ENCODE measurements around the gene RPS6KA2.

The RPS6KA2 gene

GRCh38 chr6:166400181-166400580, 226.9 kb downstream of the RPS6KA2 start:
- H3K9me3 ChIP-seq (ENCODE audit: insufficient read depth, low read length, severe bottlenecking), result peaks cover 4% of the 10 kb centered on the region
- H3K4me1 ChIP-seq (ENCODE audit: insufficient read depth, low read length), result 0 out of 2 replicates have a peak, but pooled peaks cover 3% of the 10 kb centered on the region
- H3K36me3 ChIP-seq (ENCODE audit: insufficient read depth, low read length), result no peaks in the 10 kb centered on the region
- H3K27ac ChIP-seq (ENCODE audit: low read length), result no peak overlapping the region
- DNase-seq, result no peak
- H2AFZ ChIP-seq (ENCODE audit: low read depth, low read length), result no peak overlapping the region
- H3K9ac ChIP-seq (ENCODE audit: low read depth, low read length), result no peak overlapping the region
- no peak overlapping the region for H3K4me3 ChIP-seq (ENCODE audit: low read depth in 1 of 2, low read length in 2 of 2)
- H3K27me3 ChIP-seq (ENCODE audit: insufficient read depth, low read length, poor library complexity), result no peaks in the 10 kb centered on the region
- H3K79me2 ChIP-seq (ENCODE audit: insufficient read depth, low read length), result no peaks in the 10 kb centered on the region
- ATAC-seq (ENCODE audit: insufficient read depth, low read depth), result 0 out of 3 replicates have a peak, but pooled peaks have one; percentile 5
- H4K20me1 ChIP-seq (ENCODE audit: insufficient read depth, low read length), result no peaks in the 10 kb centered on the region
- H3K4me2 ChIP-seq (ENCODE audit: insufficient read depth, low read length), result no peak overlapping the region
- no peak for TF ChIP-seq EZH2 (IDR thresholded peaks at IDR 0.05; ENCODE audit: borderline replicate concordance, low read depth, low read length, severe bottlenecking)
- no peak for TF ChIP-seq CTCF (IDR thresholded peaks at IDR 0.05; ENCODE audit: borderline replicate concordance, extremely low read depth, low read length, poor library complexity, severe bottlenecking)

- Histone ChIP-seq H3K79me2 (ENCODE audit: insufficient read depth, low read length) (no peaks in the 10 kb centered on the region), H4K20me1 (ENCODE audit: insufficient read depth, low read length) (no peaks in the 10 kb centered on the region), H3K9me3 (ENCODE audit: insufficient read depth, low read length, severe bottlenecking) (peaks cover 4% of the 10 kb centered on the region), H3K4me1 (ENCODE audit: insufficient read depth, low read length) (0 out of 2 replicates have a peak, but pooled peaks cover 3% of the 10 kb centered on the region), H3K36me3 (ENCODE audit: insufficient read depth, low read length) (no peaks in the 10 kb centered on the region), H3K4me3 (ENCODE audit: low read depth in 1 of 2, low read length in 2 of 2) (no peak overlapping the region), H3K4me2 (ENCODE audit: insufficient read depth, low read length) (no peak overlapping the region), H3K27me3 (ENCODE audit: insufficient read depth, low read length, poor library complexity) (no peaks in the 10 kb centered on the region), H3K27ac (ENCODE audit: low read length) (no peak overlapping the region), H3K9ac (ENCODE audit: low read depth, low read length) (no peak overlapping the region), H2AFZ (ENCODE audit: low read depth, low read length) (no peak overlapping the region)
- ATAC-seq (ENCODE audit: insufficient read depth, low read depth) (no peak), DNase-seq (no peak)
- TF ChIP-seq EZH2 (IDR thresholded peaks at IDR 0.05; ENCODE audit: borderline replicate concordance, low read depth, low read length, severe bottlenecking) (no peak), CTCF (IDR thresholded peaks at IDR 0.05; ENCODE audit: borderline replicate concordance, extremely low read depth, low read length, poor library complexity, severe bottlenecking) (no peak)
These were observed 228.7 kb downstream of the RPS6KA2 start for GRCh38 chr6:166398348-166398747.

GRCh38 chr6:166397849-166398248, 229.2 kb downstream of the RPS6KA2 start:
- ATAC-seq (ENCODE audit: insufficient read depth, low read depth) (no peak), DNase-seq (no peak)
- no peak overlapping the region for H3K4me2 ChIP-seq (ENCODE audit: insufficient read depth, low read length)
- H3K9me3 ChIP-seq (ENCODE audit: insufficient read depth, low read length, severe bottlenecking), result peaks cover 4% of the 10 kb centered on the region
- no peak overlapping the region for H3K27ac ChIP-seq (ENCODE audit: low read length)
- H3K79me2 ChIP-seq (ENCODE audit: insufficient read depth, low read length), result no peaks in the 10 kb centered on the region
- H4K20me1 ChIP-seq (ENCODE audit: insufficient read depth, low read length), result no peaks in the 10 kb centered on the region
- no peak overlapping the region for H3K4me3 ChIP-seq (ENCODE audit: low read depth in 1 of 2, low read length in 2 of 2)
- H3K36me3 ChIP-seq (ENCODE audit: insufficient read depth, low read length), result no peaks in the 10 kb centered on the region
- H2AFZ ChIP-seq (ENCODE audit: low read depth, low read length), result no peak overlapping the region
- H3K4me1 ChIP-seq (ENCODE audit: insufficient read depth, low read length), result 0 out of 2 replicates have a peak, but pooled peaks cover 3% of the 10 kb centered on the region
- H3K9ac ChIP-seq (ENCODE audit: low read depth, low read length), result no peak overlapping the region
- H3K27me3 ChIP-seq (ENCODE audit: insufficient read depth, low read length, poor library complexity), result no peaks in the 10 kb centered on the region
- no peak for TF ChIP-seq CTCF (IDR thresholded peaks at IDR 0.05; ENCODE audit: borderline replicate concordance, extremely low read depth, low read length, poor library complexity, severe bottlenecking)
- TF ChIP-seq EZH2 (IDR thresholded peaks at IDR 0.05; ENCODE audit: borderline replicate concordance, low read depth, low read length, severe bottlenecking), result no peak

GRCh38 chr6:166395778-166396177, 231.3 kb downstream of the RPS6KA2 start:
- Histone ChIP-seq H4K20me1 (ENCODE audit: insufficient read depth, low read length) (no peaks in the 10 kb centered on the region), H3K27me3 (ENCODE audit: insufficient read depth, low read length, poor library complexity) (no peaks in the 10 kb centered on the region), H3K79me2 (ENCODE audit: insufficient read depth, low read length) (no peaks in the 10 kb centered on the region), H3K4me2 (ENCODE audit: insufficient read depth, low read length) (no peak overlapping the region), H2AFZ (ENCODE audit: low read depth, low read length) (no peak overlapping the region), H3K4me1 (ENCODE audit: insufficient read depth, low read length) (0 out of 2 replicates have a peak, but pooled peaks cover 2% of the 10 kb centered on the region), H3K9me3 (ENCODE audit: insufficient read depth, low read length, severe bottlenecking) (peaks cover 4% of the 10 kb centered on the region), H3K27ac (ENCODE audit: low read length) (no peak overlapping the region), H3K4me3 (ENCODE audit: low read depth in 1 of 2, low read length in 2 of 2) (no peak overlapping the region), H3K36me3 (ENCODE audit: insufficient read depth, low read length) (no peaks in the 10 kb centered on the region), H3K9ac (ENCODE audit: low read depth, low read length) (no peak overlapping the region)
- DNase-seq (no peak), ATAC-seq (ENCODE audit: insufficient read depth, low read depth) (no peak)
- TF ChIP-seq EZH2 (IDR thresholded peaks at IDR 0.05; ENCODE audit: borderline replicate concordance, low read depth, low read length, severe bottlenecking) (no peak), CTCF (IDR thresholded peaks at IDR 0.05; ENCODE audit: borderline replicate concordance, extremely low read depth, low read length, poor library complexity, severe bottlenecking) (no peak)
